Omental fat pad (tissue), 4 donors: ENCODE data around the gene LRRC34. TPM values are rescaled to one million over a fixed set of nuclear protein-coding genes. Genes with fewer than 3 reads are reported as not detected.

Experiments used
- ATAC-seq: fragments of 150-250 bp; one replicate; pipeline ENCODE4 v1.9.1; 2016; ENCODE audit warnings: mild to moderate bottlenecking, moderate library complexity; ENCODE audit not compliant: low FRiP score
- DNase-seq: peaks from one replicate; pipeline ENCODE4 v3.0.0-alpha.2; 2019; ENCODE audit warnings: low spot score
- total RNA-seq, 4 donors: library from RNA; depleted of rRNA; stranded (reverse); fragments of >200 nt; gene quantifications; one replicate each; pipeline ENCODE4 v1.1.0, GENCODE V29; 2016
- TF ChIP-seq, protein P1 (sequence below), 3 donors: fragments of 450-650 bp; IDR thresholded peaks; one replicate each; pipeline ENCODE4 v1.5.1; 2016 to 2017; ENCODE audit warnings: antibody characterized with exemption in 3 of 3, mild to moderate bottlenecking in 3 of 3, moderate library complexity in 2 of 3

The LRRC34 gene
- total RNA-seq, 4 donors from 2014 or later, result 1.9 to 14.8 (median 2.7) TPM

DNA sequence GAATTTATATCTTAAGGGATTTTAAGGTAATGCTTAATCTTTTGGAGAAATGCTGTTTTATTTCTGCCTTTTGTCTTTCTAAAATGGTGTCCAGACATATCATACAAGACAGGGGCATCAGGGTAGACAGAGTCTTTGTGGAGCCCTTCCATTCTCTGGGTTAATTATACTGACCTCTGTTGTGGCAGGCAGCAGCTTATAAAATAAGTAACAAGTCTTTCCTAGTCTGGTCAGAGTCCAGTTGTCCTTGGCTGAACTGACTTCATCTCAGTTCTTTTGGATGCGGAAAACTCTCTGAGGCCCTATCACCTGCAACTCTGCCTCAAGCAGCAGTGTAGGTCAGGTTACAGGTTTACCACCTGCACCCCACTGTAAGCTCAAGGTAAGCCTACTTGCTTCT lies 20.3 kb downstream of the LRRC34 start:
- DNase-seq, result no peak
- ATAC-seq, result no peak

DNA sequence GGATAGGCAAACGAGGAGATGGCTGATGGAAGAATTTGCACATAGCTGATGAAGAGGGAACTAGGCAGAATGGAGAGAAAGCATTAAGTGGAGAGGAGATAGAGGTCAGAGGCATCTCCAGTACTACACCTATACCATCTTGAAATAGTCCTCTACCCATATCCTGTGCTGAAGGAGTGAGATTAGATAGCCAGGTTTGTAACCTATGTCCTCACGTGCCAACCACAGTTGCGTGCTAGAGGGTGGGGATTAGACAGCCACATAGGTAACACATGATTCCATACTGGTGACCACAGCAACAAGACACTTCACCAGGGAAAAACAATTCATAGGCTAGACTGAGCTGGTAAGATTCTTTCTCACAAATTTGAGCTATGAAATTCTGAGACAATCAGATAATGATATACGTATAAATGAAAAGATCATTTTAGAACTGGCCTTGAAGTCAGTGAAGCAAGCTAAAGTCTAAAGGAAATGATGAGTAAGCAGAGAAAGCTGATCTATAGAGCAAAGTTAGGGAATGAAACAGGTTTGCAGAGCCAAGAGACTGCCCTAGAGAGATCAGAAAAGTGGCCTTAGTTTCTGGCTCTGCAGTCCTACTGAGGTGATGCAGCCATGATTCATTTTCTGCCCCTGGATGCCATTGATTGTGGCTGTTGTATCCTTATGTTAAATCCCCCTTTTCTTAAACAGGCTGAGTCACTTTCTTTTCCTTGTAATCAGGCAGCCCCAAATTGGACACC lies 21.8 kb downstream of the LRRC34 start:
- TF ChIP-seq, protein P1, sequence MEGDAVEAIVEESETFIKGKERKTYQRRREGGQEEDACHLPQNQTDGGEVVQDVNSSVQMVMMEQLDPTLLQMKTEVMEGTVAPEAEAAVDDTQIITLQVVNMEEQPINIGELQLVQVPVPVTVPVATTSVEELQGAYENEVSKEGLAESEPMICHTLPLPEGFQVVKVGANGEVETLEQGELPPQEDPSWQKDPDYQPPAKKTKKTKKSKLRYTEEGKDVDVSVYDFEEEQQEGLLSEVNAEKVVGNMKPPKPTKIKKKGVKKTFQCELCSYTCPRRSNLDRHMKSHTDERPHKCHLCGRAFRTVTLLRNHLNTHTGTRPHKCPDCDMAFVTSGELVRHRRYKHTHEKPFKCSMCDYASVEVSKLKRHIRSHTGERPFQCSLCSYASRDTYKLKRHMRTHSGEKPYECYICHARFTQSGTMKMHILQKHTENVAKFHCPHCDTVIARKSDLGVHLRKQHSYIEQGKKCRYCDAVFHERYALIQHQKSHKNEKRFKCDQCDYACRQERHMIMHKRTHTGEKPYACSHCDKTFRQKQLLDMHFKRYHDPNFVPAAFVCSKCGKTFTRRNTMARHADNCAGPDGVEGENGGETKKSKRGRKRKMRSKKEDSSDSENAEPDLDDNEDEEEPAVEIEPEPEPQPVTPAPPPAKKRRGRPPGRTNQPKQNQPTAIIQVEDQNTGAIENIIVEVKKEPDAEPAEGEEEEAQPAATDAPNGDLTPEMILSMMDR (IDR thresholded peaks at IDR 0.05), result no peak
- no peak for DNase-seq
- no peak for ATAC-seq

More for the DNA sequence above, 20.3 kb downstream of the LRRC34 start:
- TF ChIP-seq, protein P1 (IDR thresholded peaks at IDR 0.05), result no peak

DNA sequence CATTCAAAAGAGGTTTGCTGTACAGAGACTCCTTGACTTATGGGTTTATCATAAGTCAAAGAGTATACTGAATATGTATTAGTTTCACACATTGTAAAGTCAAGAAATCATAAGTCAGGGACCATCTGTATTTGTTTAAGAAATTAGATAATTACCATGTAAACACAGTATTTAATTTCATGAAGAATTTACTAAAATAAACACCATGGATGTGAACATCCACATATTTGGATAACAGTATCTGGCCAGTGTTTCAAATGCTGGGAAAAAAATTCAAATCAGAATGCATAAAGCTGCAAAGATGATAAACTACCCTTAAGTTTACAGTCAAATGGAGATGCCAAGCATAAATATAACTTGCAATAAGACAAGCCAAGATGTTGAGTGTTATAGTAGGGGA lies 22.5 kb downstream of the LRRC34 start:
- ATAC-seq (no peak), DNase-seq (no peak)
- TF ChIP-seq, protein P1 (IDR thresholded peaks at IDR 0.05), result no peak

DNA sequence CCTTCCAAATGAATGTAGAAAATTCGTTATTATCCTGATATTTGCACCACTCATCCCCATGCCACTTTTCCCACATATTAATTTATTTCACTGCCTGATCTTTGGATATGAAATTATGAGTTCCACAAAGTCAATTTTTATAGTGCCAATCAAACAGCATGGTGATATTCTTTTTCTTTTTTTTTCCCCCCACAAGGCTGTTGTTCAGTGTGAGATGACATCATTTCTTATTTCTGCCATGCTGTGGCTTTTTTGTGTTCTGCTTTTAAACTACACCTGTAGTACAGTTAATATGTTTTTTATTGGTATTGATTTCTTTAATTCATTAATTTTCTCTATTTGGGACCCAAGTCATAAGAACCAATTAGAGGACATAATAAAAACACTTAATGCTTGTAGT lies 24.9 kb downstream of the LRRC34 start:
- DNase-seq (no peak), ATAC-seq (no peak)
- TF ChIP-seq, protein P1 (IDR thresholded peaks at IDR 0.05), result no peak

DNA sequence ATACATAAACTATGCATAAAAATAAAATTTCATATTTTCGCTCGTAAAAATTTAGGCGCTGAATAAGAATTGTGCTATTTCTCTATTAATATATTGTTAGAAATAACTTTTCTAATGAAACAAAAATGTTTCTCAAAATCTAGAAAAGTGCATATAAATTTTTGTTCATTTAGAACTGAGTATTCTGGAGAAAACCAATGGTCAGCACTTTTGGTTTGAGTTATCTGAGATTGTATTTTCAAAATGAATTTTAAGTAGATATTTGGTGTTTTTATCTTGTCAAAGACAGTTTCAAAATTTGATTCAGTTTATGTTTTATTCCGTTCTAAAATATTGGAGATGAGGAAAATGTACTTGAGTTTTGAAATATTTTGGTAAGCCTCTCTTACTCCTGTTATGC lies 25.6 kb downstream of the LRRC34 start:
- DNase-seq (no peak), ATAC-seq (no peak)
- TF ChIP-seq, protein P1 (IDR thresholded peaks at IDR 0.05), result no peak

DNA sequence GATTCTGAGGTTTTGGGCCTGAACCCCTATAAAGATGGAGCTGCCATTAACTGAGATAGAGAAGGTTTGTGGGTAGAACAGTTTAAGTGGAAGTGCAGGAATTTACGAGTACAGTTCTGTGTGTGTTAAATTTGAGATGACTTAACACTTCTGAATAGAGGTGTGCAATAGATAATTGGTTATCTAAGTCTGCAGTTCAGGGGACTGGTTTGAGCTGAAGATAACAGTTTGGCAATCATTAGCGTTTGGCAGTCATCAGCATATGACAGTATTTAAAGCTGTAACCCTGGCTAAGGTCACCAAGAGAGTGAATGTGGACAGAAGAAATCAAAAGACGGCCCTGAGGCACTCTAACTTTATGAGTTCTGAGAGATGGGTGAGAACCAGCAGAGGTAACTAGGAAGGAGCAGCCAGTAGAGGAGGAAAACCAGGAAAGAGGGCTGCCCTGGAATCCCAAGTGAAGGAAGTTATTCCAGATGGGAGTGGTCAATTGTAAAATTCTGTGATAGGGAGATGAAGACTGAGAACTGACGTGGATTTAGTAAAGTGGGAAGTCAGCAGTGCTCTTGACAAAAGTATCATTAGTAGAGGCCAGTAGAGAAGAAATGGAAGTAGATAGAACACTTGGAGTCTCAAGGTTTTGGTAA lies 31.4 kb downstream of the LRRC34 start:
- DNase-seq (no peak), ATAC-seq (no peak)
- TF ChIP-seq, protein P1 (IDR thresholded peaks at IDR 0.05), result no peak

DNA sequence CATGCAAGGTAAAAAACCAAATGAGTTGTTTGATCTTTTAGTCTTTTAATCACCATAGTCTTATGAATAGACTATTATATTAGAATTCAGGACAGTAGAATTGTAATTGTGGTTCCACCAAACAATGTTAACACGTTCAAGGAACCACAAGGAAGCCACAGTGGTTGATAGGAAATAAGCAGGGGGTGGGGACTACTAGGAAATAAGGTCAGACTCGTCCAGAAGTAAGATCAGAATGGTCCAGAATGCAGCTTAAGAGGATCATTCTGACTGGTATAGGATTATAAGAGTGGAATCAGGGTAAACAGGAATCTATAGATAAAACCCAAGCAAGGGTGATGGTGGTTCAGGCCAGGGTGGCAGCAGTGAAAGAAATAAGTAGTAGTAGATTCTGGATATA lies 32.0 kb downstream of the LRRC34 start:
- TF ChIP-seq, protein P1 (IDR thresholded peaks at IDR 0.05), result no peak
- no peak for DNase-seq

More for the DNA sequence above, 32.0 kb downstream of the LRRC34 start:
- no peak for ATAC-seq
